ENCODE measurements around the gene HOXA4. TPM values are rescaled to one million over a fixed set of nuclear protein-coding genes. Genes with fewer than 3 reads are reported as not detected.

The HOXA4 gene
- total RNA-seq, 4 donors from 2014 or later: 0.14 to 7.7 (median 0.26) TPM; not detected in 1

DNA sequence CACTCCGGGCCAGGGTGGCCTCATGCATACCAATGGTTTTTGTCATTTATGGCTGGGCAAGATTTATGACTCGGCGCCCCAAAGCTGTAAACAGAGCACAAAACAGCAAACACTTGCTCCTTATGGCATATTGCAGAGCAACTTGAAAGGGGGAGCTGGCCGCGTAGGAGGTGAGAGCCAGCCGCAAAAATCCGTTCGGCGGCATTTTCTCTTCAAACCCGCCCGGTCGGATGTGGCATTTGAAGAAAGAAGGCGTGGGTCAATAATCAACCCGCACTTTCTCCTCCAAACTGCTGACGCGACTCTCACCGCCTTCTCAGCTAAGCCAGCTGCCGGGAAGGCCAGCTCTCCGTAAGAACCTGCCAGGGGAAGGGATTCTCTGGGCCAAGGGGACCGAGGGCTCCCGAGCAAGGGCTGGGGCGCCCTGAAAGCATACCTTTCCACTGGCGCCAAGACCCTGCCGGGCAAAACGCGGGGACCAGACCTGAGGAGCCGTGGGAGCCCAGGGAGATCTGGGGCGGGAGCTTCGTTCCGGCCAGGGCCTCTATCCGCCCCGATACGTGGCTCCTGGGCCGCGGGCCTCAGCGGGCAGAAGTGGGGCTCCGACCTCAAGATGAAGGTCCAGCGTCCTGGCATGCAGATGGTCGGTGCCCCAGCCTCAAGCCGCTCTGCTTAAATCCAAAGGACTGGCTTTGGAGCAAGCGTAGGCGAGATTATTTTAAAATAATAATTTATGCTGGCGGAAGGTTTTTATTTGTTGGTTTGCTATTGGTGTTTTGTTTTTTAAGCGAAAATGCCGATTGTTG lies 15.1 kb downstream of the HOXA4 start:
- no peak for TF ChIP-seq POLR2A (IDR thresholded peaks at IDR 0.05)
- no peak for TF ChIP-seq CTCF (IDR thresholded peaks at IDR 0.05)
- intact Hi-C loops (cut with DNase I; ENCODE audit: low total_unique reads): no loop called here
- Histone ChIP-seq H3K9me3 (no peaks in the 10 kb centered on the region), H3K27ac (peak overlapping the region; percentile 77 to 80), H3K4me3 (peak overlapping the region in 1 of 2 donors; percentile 19), H3K36me3 (no peaks in the 10 kb centered on the region), H3K27me3 (no peaks in the 10 kb centered on the region), H3K4me1 (peaks cover 11 to 12% of the 10 kb centered on the region in 2 donors)
- DNase-seq: no peak

- TF ChIP-seq POLR2A (IDR thresholded peaks at IDR 0.05): no peak
- no peak for TF ChIP-seq CTCF (IDR thresholded peaks at IDR 0.05)
These were observed 15.7 kb downstream of the HOXA4 start for GRCh38 chr7:27114881-27115220.

DNA sequence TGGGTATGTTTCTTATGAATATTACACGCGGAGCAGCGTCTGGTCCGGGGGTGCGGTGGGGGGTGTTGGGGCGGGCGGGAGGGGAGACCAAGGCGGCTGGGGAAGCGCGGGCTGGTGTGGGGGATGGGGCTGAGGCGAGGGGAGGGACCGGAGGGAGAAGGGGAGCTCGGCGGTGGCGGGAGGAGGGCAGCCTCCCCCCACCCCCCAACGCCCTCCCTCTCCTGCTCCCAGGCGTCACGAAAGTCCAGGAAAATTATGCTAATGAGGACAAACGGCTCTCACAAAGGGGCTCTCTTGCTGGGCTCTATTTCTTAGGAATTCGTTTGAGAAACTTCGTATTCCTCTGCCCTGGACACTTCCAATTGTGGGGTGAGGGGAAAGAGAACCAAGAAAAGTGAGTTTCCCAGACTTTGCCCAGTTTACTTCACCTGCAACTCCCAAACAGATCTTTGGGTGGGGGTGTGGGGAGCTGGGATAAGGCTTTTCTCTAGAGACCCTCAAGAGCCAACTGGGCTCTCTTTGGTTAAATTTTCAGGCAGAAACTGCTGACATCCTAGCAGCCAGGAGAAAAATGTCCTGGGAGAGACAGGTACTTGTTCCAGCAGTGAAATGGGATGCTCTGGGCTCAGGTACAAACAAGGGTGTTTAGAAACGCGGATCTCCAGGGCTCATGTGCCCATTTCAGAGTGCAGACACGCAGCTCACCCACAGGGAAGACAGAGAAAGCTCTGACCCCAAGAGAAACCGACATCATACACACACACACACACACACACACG lies 16.4 kb downstream of the HOXA4 start:
- TF ChIP-seq POLR2A (IDR thresholded peaks at IDR 0.05): no peak
- no peak for TF ChIP-seq CTCF (IDR thresholded peaks at IDR 0.05)
- intact Hi-C loops (cut with DNase I; ENCODE audit: low total_unique reads): no loop called here
- DNase-seq: peak in 1 of 2 donors; percentile 72
- peak overlapping the region; percentile 26 to 51 for H3K4me3 ChIP-seq
- peak overlapping the region; percentile 80 to 94 for H3K27ac ChIP-seq
- peaks cover 11 to 12% of the 10 kb centered on the region in 2 donors for H3K4me1 ChIP-seq
- no peaks in the 10 kb centered on the region for H3K36me3 ChIP-seq
- H3K27me3 ChIP-seq: no peaks in the 10 kb centered on the region
- no peaks in the 10 kb centered on the region for H3K9me3 ChIP-seq

More at GRCh38 chr7:27114881-27115220, 15.7 kb downstream of the HOXA4 start:
- Histone ChIP-seq H3K36me3 (no peaks in the 10 kb centered on the region), H3K9me3 (no peaks in the 10 kb centered on the region), H3K4me3 (peak overlapping the region in 1 of 2 donors; percentile 19), H3K4me1 (peaks cover 11 to 12% of the 10 kb centered on the region in 2 donors), H3K27ac (peak overlapping the region; percentile 77 to 80), H3K27me3 (no peaks in the 10 kb centered on the region)
- DNase-seq: no peak
- intact Hi-C loops (cut with DNase I; ENCODE audit: low total_unique reads): no loop called here

DNA sequence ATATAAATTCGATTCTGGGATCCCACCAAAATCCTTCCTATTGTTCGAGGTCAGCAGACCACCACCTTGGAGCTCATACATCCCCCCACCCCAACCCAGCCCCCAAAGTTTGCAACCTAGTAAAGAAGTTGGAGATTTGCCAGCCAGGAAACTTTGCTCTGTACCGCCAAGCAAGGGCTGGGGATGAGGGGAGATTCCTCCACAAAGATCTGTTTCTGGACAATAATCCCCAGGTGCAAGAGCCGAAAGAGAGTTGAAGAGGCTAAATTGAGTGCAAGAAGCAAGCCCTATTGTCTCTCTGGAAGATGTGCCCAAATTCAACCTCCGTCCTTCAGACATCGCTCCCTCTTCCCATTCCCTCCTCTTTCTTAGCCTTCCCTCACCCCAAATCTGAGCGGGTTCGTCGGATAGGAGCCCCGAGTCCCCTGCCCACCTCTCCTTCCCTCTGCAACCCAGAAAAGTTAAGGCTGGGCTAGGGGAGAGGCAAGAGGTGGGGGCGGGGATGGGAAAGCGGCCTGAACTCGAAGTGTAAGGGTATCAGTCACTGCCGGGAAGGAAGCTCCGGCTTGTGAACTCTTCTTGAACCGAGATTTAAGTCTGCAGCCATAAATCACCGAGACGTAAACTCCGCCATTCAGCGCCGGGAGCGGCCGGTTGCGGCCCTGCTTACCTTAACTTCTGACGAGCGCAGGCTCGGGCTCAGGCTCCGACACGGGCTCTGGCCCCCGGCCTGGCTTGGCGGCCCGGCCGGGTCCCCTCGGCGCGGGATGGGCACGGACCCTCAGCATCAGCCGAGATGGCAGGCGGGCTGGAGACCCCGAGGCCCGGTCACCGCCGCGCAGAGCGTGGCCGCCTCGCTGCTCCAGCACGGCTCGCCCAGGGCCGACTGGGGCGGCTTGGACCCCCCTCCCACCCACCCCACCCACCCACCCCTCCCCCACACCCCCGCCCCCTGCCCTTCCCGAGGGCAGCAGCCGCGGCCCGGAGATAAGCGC lies 17.3 kb downstream of the HOXA4 start:
- H3K27ac ChIP-seq: peak overlapping the region; percentile 80 to 94
- TF ChIP-seq CTCF (IDR thresholded peaks at IDR 0.05) (no peak), POLR2A (IDR thresholded peaks at IDR 0.05) (peak in 1 of 2 donors; percentile 31)
- no peaks in the 10 kb centered on the region for H3K36me3 ChIP-seq
- H3K9me3 ChIP-seq: no peaks in the 10 kb centered on the region
- peak overlapping the region; percentile 26 to 51 for H3K4me3 ChIP-seq
- no peaks in the 10 kb centered on the region for H3K27me3 ChIP-seq
- H3K4me1 ChIP-seq: peaks cover 11 to 12% of the 10 kb centered on the region in 2 donors
- DNase-seq: peak; percentile 78 to 82
- intact Hi-C loops (cut with DNase I; ENCODE audit: low total_unique reads): no loop called here
